Loucy (cell line): ENCODE data around the gene VGF.

ENCODE experiments used
- H2AFZ ChIP-seq: fragments of 200-600 bp; sonication (generic); 2 replicates; pipeline ENCODE4 v1.6.0; 2016; ENCODE audit warnings: antibody characterized with exemption, mild to moderate bottlenecking, low read length, moderate library complexity
- H3F3A ChIP-seq: fragments of 200-600 bp; 2 replicates; pipeline ENCODE4 v1.6.0; 2016; ENCODE audit warnings: antibody characterized with exemption, low read depth, mild to moderate bottlenecking
- H3K27me3 ChIP-seq: fragments of 200-600 bp; sonication (generic); 2 replicates; pipeline ENCODE4 v1.6.1; 2014; ENCODE audit warnings: low read length, mild to moderate bottlenecking; ENCODE audit not compliant: insufficient read depth, poor library complexity, severe bottlenecking
- H3K36me3 ChIP-seq: fragments of 200-600 bp; sonication (generic); 2 replicates; pipeline ENCODE4 v1.6.1; 2016; ENCODE audit warnings: low read length; ENCODE audit not compliant: insufficient read depth
- H3K4me1 ChIP-seq: fragments of 200-600 bp; sonication (generic); 2 replicates; pipeline ENCODE4 v1.5.1; 2014; ENCODE audit warnings: low read length, mild to moderate bottlenecking; ENCODE audit not compliant: insufficient read depth, poor library complexity, severe bottlenecking
- H3K4me2 ChIP-seq: fragments of 200-600 bp; sonication (generic); 2 replicates; pipeline ENCODE4 v1.6.0; 2014; ENCODE audit warnings: antibody characterized with exemption, low read length, low read depth, mild to moderate bottlenecking; ENCODE audit not compliant: poor library complexity, severe bottlenecking
- H3K4me3 ChIP-seq: fragments of 200-600 bp; sonication (generic); 2 replicates; pipeline ENCODE4 v1.5.1; 2014; ENCODE audit warnings: low read length, mild to moderate bottlenecking, mixed read lengths; ENCODE audit not compliant: poor library complexity, severe bottlenecking
- H3K79me2 ChIP-seq: fragments of 200-600 bp; sonication (generic); 2 replicates; pipeline ENCODE4 v1.6.1; 2014; ENCODE audit warnings: low read length; ENCODE audit not compliant: insufficient read depth
- H3K9ac ChIP-seq: fragments of 200-600 bp; sonication (generic); 2 replicates; pipeline ENCODE4 v1.6.0; 2014; ENCODE audit warnings: mild to moderate bottlenecking, low read depth, low read length, moderate library complexity; ENCODE audit not compliant: poor library complexity, severe bottlenecking
- H3K9me2 ChIP-seq: fragments of 200-600 bp; sonication (generic); replicated peaks from 2 replicates; pipeline ENCODE4 v1.6.1; 2016; ENCODE audit warnings: low read depth, low read length, mixed read lengths
- H3K9me3 ChIP-seq: fragments of 200-600 bp; sonication (generic); 2 replicates; pipeline ENCODE4 v1.6.1; 2014; ENCODE audit warnings: mild to moderate bottlenecking, antibody characterized with exemption, low read length, low read depth; ENCODE audit not compliant: insufficient read depth
- H4K20me1 ChIP-seq: fragments of 200-600 bp; sonication (generic); 2 replicates; pipeline ENCODE4 v1.6.0; 2014; ENCODE audit warnings: antibody characterized with exemption, low read length, mild to moderate bottlenecking; ENCODE audit not compliant: insufficient read depth, poor library complexity, severe bottlenecking
- EZH2phosphoT487 ChIP-seq: fragments of 200-600 bp; IDR thresholded peaks from 2 replicates; pipeline ENCODE4 v1.6.1; 2018; ENCODE audit warnings: antibody characterized with exemption, mild to moderate bottlenecking, moderate library complexity, borderline replicate concordance
- TF ChIP-seq, protein P1 (sequence below): fragments of 200-600 bp; sonication (generic); conservative IDR thresholded peaks from 2 replicates; pipeline ENCODE4 v1.5.1; 2014; ENCODE audit warnings: mild to moderate bottlenecking, antibody characterized with exemption, low read length

The VGF gene

DNA sequence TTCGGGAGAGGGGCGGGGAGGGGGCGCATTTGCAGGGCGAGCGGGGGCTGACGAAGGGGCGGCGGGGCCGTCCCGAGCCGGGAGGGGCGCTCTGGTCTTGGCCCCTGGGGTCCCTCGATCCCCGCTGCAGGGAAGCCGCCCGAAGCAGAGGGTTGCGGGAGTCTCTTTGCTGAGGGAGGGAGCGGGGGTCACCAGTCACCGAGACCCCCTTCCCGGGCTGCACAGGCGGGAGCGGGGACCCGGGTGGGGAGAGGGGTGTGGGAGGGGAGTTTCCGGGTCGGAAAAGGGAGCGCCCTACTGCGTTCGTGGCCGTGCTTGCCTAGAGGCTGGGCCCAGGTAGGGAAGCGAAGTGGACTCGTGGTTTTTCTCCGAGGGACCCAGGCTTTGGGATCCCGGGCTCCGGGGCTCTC is 10.7 kb downstream of the VGF start:
- Histone ChIP-seq H3K4me3 (peak overlapping the region; percentile 88), H3K9ac (peak overlapping the region; percentile 96), H3K9me3 (no peaks in the 10 kb centered on the region), H3K27me3 (no peaks in the 10 kb centered on the region), H2AFZ (peak overlapping the region; percentile 68), H3K4me2 (peak overlapping the region; percentile 95), H3K9me2 (no peaks in the 10 kb centered on the region), H3F3A (no peaks in the 10 kb centered on the region), H3K79me2 (peaks cover 15% of the 10 kb centered on the region), H4K20me1 (peaks cover 6% of the 10 kb centered on the region), H3K36me3 (no peaks in the 10 kb centered on the region), H3K4me1 (peaks cover 7% of the 10 kb centered on the region)
- TF ChIP-seq EZH2phosphoT487 = no peak
- TF ChIP-seq, protein P1, sequence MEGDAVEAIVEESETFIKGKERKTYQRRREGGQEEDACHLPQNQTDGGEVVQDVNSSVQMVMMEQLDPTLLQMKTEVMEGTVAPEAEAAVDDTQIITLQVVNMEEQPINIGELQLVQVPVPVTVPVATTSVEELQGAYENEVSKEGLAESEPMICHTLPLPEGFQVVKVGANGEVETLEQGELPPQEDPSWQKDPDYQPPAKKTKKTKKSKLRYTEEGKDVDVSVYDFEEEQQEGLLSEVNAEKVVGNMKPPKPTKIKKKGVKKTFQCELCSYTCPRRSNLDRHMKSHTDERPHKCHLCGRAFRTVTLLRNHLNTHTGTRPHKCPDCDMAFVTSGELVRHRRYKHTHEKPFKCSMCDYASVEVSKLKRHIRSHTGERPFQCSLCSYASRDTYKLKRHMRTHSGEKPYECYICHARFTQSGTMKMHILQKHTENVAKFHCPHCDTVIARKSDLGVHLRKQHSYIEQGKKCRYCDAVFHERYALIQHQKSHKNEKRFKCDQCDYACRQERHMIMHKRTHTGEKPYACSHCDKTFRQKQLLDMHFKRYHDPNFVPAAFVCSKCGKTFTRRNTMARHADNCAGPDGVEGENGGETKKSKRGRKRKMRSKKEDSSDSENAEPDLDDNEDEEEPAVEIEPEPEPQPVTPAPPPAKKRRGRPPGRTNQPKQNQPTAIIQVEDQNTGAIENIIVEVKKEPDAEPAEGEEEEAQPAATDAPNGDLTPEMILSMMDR = no peak

- Histone ChIP-seq H3K4me2 (peak within 1 kb of the TSS; percentile 95), H3F3A (no peaks in the 10 kb centered on the region), H4K20me1 (peaks cover 6% of the 10 kb centered on the region), H3K4me3 (peak within 1 kb of the TSS; percentile 88), H3K9me3 (no peaks in the 10 kb centered on the region), H3K9me2 (no peaks in the 10 kb centered on the region), H3K9ac (peak within 1 kb of the TSS; percentile 96), H2AFZ (peak within 1 kb of the TSS; percentile 68), H3K79me2 (peaks cover 15% of the 10 kb centered on the region), H3K36me3 (no peaks in the 10 kb centered on the region), H3K4me1 (peaks cover 7% of the 10 kb centered on the region), H3K27me3 (no peaks in the 10 kb centered on the region)
- TF ChIP-seq, protein P1 = no peak
- no peak for TF ChIP-seq EZH2phosphoT487
Observed at GRCh38 chr7:101153969-101154692, 11.2 kb downstream of the VGF start, which contains the start of gene AP1S1. Gene AP1S1, plus strand, starts transcription at chr7:101154476. Its CDS starts 39 bp downstream, at chr7:101154515.

- H3F3A ChIP-seq = no peaks in the 10 kb centered on the region
- H4K20me1 ChIP-seq = peaks cover 6% of the 10 kb centered on the region
- no peak overlapping the region for H3K4me2 ChIP-seq
- no peak overlapping the region for H2AFZ ChIP-seq
- H3K36me3 ChIP-seq = no peaks in the 10 kb centered on the region
- peaks cover 7% of the 10 kb centered on the region for H3K4me1 ChIP-seq
- H3K9me2 ChIP-seq = no peaks in the 10 kb centered on the region
- no peaks in the 10 kb centered on the region for H3K27me3 ChIP-seq
- H3K79me2 ChIP-seq = peaks cover 15% of the 10 kb centered on the region
- H3K9ac ChIP-seq = no peak overlapping the region
- no peak for TF ChIP-seq EZH2phosphoT487
- no peak overlapping the region for H3K4me3 ChIP-seq
- no peaks in the 10 kb centered on the region for H3K9me3 ChIP-seq
Observed at GRCh38 chr7:101151908-101152651, 13.3 kb downstream of the VGF start.
